ENCODE results near the gene CCDC159.

DNA sequence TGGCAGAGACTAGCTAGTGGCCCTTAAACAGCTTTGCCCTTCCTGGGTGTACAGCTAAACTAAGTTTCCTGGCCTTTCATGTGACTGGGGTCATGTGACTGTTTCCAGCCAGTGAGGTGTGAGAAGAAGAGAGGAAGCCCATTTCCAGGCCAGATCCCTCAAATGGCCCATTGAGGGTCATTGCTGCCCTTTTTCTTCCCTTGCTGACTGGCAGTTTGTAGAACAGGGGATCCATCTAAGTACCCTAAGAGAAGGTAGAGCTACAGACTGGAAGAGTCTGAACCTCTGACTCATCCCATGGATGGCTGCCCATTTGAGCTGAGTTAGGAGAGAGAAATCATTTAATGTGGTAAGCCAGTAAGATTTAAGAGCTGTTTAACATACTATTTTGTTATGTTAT lies 30.9 kb downstream of the CCDC159 start:
- TF ChIP-seq, protein P1, sequence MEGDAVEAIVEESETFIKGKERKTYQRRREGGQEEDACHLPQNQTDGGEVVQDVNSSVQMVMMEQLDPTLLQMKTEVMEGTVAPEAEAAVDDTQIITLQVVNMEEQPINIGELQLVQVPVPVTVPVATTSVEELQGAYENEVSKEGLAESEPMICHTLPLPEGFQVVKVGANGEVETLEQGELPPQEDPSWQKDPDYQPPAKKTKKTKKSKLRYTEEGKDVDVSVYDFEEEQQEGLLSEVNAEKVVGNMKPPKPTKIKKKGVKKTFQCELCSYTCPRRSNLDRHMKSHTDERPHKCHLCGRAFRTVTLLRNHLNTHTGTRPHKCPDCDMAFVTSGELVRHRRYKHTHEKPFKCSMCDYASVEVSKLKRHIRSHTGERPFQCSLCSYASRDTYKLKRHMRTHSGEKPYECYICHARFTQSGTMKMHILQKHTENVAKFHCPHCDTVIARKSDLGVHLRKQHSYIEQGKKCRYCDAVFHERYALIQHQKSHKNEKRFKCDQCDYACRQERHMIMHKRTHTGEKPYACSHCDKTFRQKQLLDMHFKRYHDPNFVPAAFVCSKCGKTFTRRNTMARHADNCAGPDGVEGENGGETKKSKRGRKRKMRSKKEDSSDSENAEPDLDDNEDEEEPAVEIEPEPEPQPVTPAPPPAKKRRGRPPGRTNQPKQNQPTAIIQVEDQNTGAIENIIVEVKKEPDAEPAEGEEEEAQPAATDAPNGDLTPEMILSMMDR (IDR thresholded peaks at IDR 0.05): no peak
- TF ChIP-seq EZH2 (IDR thresholded peaks at IDR 0.05) (no peak), EZH2phosphoT487 (IDR thresholded peaks at IDR 0.05) (no peak)

All from neural progenitor cell (in vitro differentiated cells).